ENCODE measurements around the gene ENKUR.

GRCh38 chr10:25016376-25017153 lies 607 bp upstream of the ENKUR start, which contains the start of gene THNSL1:
- TF ChIP-seq YY1 (IDR thresholded peaks at IDR 0.05; ENCODE audit: insufficient read depth, insufficient read length) (no peak), SUZ12 (IDR thresholded peaks at IDR 0.05; ENCODE audit: extremely low read depth, insufficient read depth, insufficient read length) (no peak)
